ENCODE data around the gene GBX1.

GBX1 gene

GRCh38 chr7:151114151-151115090, 53.1 kb downstream of the GBX1 start:
- DNase-seq (ENCODE audit: low read depth in 3 of 3), result no peak

GRCh38 chr7:151113344-151114150, 53.9 kb downstream of the GBX1 start:
- DNase-seq (ENCODE audit: low read depth in 3 of 3), result no peak

GRCh38 chr7:151110941-151111645, 56.4 kb downstream of the GBX1 start:
- peak; percentile 46 to 76 (median 64) for DNase-seq (ENCODE audit: low read depth in 3 of 3)

- no peak for DNase-seq (ENCODE audit: low read depth in 3 of 3)
These were observed 57.1 kb downstream of the GBX1 start for GRCh38 chr7:151110236-151110940.

- DNase-seq (ENCODE audit: low read depth in 3 of 3), result no peak
These were observed 58.1 kb downstream of the GBX1 start for GRCh38 chr7:151109094-151110048.

- DNase-seq (ENCODE audit: low read depth in 3 of 3), result no peak
These were observed 59.6 kb downstream of the GBX1 start for GRCh38 chr7:151107882-151108281.

- no peak for DNase-seq (ENCODE audit: low read depth in 3 of 3)
These were observed 62.9 kb downstream of the GBX1 start for GRCh38 chr7:151104411-151105235.

GRCh38 chr7:151103973-151104372, 63.5 kb downstream of the GBX1 start:
- no peak for DNase-seq (ENCODE audit: low read depth in 3 of 3)

- DNase-seq (ENCODE audit: low read depth in 3 of 3), result no peak
These were observed 64.5 kb downstream of the GBX1 start for GRCh38 chr7:151102991-151103390.

GRCh38 chr7:151101621-151102396, 65.7 kb downstream of the GBX1 start:
- DNase-seq (ENCODE audit: low read depth in 3 of 3), result no peak

- DNase-seq (ENCODE audit: low read depth in 3 of 3), result no peak
These were observed 66.6 kb downstream of the GBX1 start for GRCh38 chr7:151100921-151101320.

GRCh38 chr7:151099486-151100211, 67.8 kb downstream of the GBX1 start:
- DNase-seq (ENCODE audit: low read depth in 3 of 3), result no peak
